ENCODE results near the gene TMEM62. TPM values are rescaled to one million over a fixed set of nuclear protein-coding genes. Genes with fewer than 3 reads are reported as not detected.

TMEM62 gene
- 21.3 and 21.4 TPM in 2 replicates for total RNA-seq

- DNase-seq: peak; percentile 70
Measured at GRCh38 chr15:43133430-43134156, at the start of gene TMEM62. TMEM62 (plus strand) TSS chr15:43133586; CDS start chr15:43133803, 217 bp downstream.

- DNase-seq: no peak
Measured at GRCh38 chr15:43085921-43086320, 47.5 kb upstream of the TMEM62 start.

GRCh38 chr15:43086551-43086950 is 46.8 kb upstream of the TMEM62 start:
- no peak for DNase-seq

- DNase-seq: no peak
Measured at GRCh38 chr15:43091859-43092258, 41.5 kb upstream of the TMEM62 start.

GRCh38 chr15:43093026-43093425 is 40.4 kb upstream of the TMEM62 start:
- DNase-seq: peak; percentile 2

GRCh38 chr15:43094416-43095030 is 38.9 kb upstream of the TMEM62 start:
- DNase-seq: no peak

- no peak for DNase-seq
Measured at GRCh38 chr15:43095243-43095642, 38.1 kb upstream of the TMEM62 start.

- no peak for DNase-seq
Measured at GRCh38 chr15:43095708-43096347, 37.6 kb upstream of the TMEM62 start.

GRCh38 chr15:43096411-43096810 is 37.0 kb upstream of the TMEM62 start:
- DNase-seq: no peak

- no peak for DNase-seq
Measured at GRCh38 chr15:43099105-43099845, 34.1 kb upstream of the TMEM62 start.

GRCh38 chr15:43100971-43101370 is 32.4 kb upstream of the TMEM62 start:
- peak; percentile 5 for DNase-seq

GRCh38 chr15:43102187-43102586 is 31.2 kb upstream of the TMEM62 start:
- no peak for DNase-seq

GRCh38 chr15:43103907-43104306 is 29.5 kb upstream of the TMEM62 start:
- no peak for DNase-seq

- DNase-seq: peak; percentile 17
Measured at GRCh38 chr15:43104426-43104825, 29.0 kb upstream of the TMEM62 start.

- DNase-seq: peak; percentile 34
Measured at GRCh38 chr15:43105077-43105736, 28.2 kb upstream of the TMEM62 start.

- DNase-seq: peak; percentile 94
Measured at GRCh38 chr15:43105778-43106485, 27.5 kb upstream of the TMEM62 start, which contains the start of gene UBR1. UBR1 (minus strand) TSS chr15:43106038; CDS start chr15:43106022, 16 bp downstream.

- no peak for DNase-seq
Measured at GRCh38 chr15:43106486-43106829, 26.9 kb upstream of the TMEM62 start.

GRCh38 chr15:43107751-43108150 is 25.6 kb upstream of the TMEM62 start:
- DNase-seq: no peak

- DNase-seq: no peak
Measured at GRCh38 chr15:43111354-43111753, 22.0 kb upstream of the TMEM62 start.

- DNase-seq: no peak
Measured at GRCh38 chr15:43118286-43118685, 15.1 kb upstream of the TMEM62 start.

GRCh38 chr15:43118829-43119228 is 14.6 kb upstream of the TMEM62 start:
- DNase-seq: no peak

- DNase-seq: no peak
Measured at GRCh38 chr15:43121863-43122262, 11.5 kb upstream of the TMEM62 start.
